IPS-20b (cell line): ENCODE results near the gene SESN1.

Source experiments
- H3K27ac ChIP-seq: one replicate; pipeline ENCODE4 v1.5.1; 2013; ENCODE audit warnings: low read length
- H3K27me3 ChIP-seq: 2 replicates; pipeline ENCODE4 v1.6.1; 2013; ENCODE audit warnings: mild to moderate bottlenecking, low read length, inconsistent platforms; ENCODE audit not compliant: insufficient read depth
- H3K36me3 ChIP-seq: 2 replicates; pipeline ENCODE4 v1.6.1; 2013; ENCODE audit warnings: low read depth, mild to moderate bottlenecking, inconsistent platforms, low read length, moderate library complexity; ENCODE audit not compliant: insufficient read depth
- H3K4me1 ChIP-seq: 2 replicates; pipeline ENCODE4 v1.6.1; 2013; ENCODE audit warnings: mild to moderate bottlenecking, control low read depth, inconsistent platforms, low read length, moderate library complexity; ENCODE audit not compliant: insufficient read depth
- H3K4me3 ChIP-seq: 2 replicates; pipeline ENCODE4 v1.5.1; 2013; ENCODE audit warnings: mild to moderate bottlenecking, low read length, inconsistent platforms
- H3K9ac ChIP-seq: 2 replicates; pipeline ENCODE4 v1.6.1; 2013; ENCODE audit warnings: low read depth, mild to moderate bottlenecking, inconsistent platforms, low read length, moderate library complexity
- H3K9me3 ChIP-seq: 2 replicates; pipeline ENCODE4 v1.6.1; 2013; ENCODE audit warnings: mild to moderate bottlenecking, low read depth, low read length, inconsistent platforms; ENCODE audit not compliant: insufficient read depth

Gene SESN1

GRCh38 chr6:108966855-108967755 is 127.5 kb downstream of the SESN1 start:
- Histone ChIP-seq H3K27me3 (no peaks in the 10 kb centered on the region), H3K4me3 (no peak overlapping the region), H3K27ac (no peak overlapping the region), H3K9ac (no peak overlapping the region), H3K4me1 (peaks cover 14% of the 10 kb centered on the region; the same call in 1 of the 2 replicates), H3K36me3 (no peaks in the 10 kb centered on the region), H3K9me3 (no peaks in the 10 kb centered on the region)

- Histone ChIP-seq H3K36me3 (no peaks in the 10 kb centered on the region), H3K27ac (no peak overlapping the region), H3K9me3 (no peaks in the 10 kb centered on the region), H3K4me1 (peaks cover 14% of the 10 kb centered on the region; the same call in 1 of the 2 replicates), H3K9ac (no peak overlapping the region), H3K4me3 (no peak overlapping the region), H3K27me3 (no peaks in the 10 kb centered on the region)
These were observed 128.4 kb downstream of the SESN1 start for GRCh38 chr6:108966251-108966650.

DNA sequence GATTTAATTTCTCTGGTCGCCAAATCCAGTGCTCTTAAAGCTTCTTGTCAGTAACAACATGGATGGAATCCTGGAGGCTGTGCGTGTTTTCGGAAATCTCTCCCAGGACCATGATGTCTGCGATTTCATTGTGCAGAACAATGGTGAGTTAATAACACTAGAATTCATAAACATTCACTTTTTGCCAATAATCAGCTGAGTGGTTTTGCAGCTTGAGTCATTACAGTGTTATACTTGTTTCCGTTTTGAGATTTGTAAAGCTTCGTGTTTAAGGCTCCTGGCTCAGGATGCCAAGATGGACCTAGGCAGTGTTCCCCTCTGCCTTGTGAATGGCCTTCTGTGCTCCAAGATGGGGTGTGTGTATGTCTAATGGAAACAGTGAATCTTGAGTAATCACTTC is 132.7 kb downstream of the SESN1 start:
- Histone ChIP-seq H3K9me3 (no peaks in the 10 kb centered on the region), H3K4me1 (peaks cover 13% of the 10 kb centered on the region; the same call in 1 of the 2 replicates), H3K9ac (no peak overlapping the region), H3K36me3 (no peaks in the 10 kb centered on the region), H3K4me3 (no peak overlapping the region), H3K27me3 (no peaks in the 10 kb centered on the region), H3K27ac (no peak overlapping the region)

GRCh38 chr6:108961077-108961476 is 133.6 kb downstream of the SESN1 start:
- H3K27me3 ChIP-seq: no peaks in the 10 kb centered on the region
- H3K9ac ChIP-seq: no peak overlapping the region
- H3K4me3 ChIP-seq: no peak overlapping the region

GRCh38 chr6:108960601-108961000 is 134.0 kb downstream of the SESN1 start:
- H3K27me3 ChIP-seq: no peaks in the 10 kb centered on the region
- no peak overlapping the region for H3K9ac ChIP-seq
- H3K27ac ChIP-seq: no peak overlapping the region
- H3K36me3 ChIP-seq: no peaks in the 10 kb centered on the region
- H3K4me3 ChIP-seq: no peak overlapping the region
- peaks cover 4% of the 10 kb centered on the region; the same call in 1 of the 2 replicates for H3K4me1 ChIP-seq
- H3K9me3 ChIP-seq: no peaks in the 10 kb centered on the region

More at GRCh38 chr6:108961077-108961476, 133.6 kb downstream of the SESN1 start:
- no peaks in the 10 kb centered on the region for H3K9me3 ChIP-seq
- H3K27ac ChIP-seq: no peak overlapping the region
- H3K36me3 ChIP-seq: no peaks in the 10 kb centered on the region
- H3K4me1 ChIP-seq: peaks cover 4% of the 10 kb centered on the region; the same call in 1 of the 2 replicates

DNA sequence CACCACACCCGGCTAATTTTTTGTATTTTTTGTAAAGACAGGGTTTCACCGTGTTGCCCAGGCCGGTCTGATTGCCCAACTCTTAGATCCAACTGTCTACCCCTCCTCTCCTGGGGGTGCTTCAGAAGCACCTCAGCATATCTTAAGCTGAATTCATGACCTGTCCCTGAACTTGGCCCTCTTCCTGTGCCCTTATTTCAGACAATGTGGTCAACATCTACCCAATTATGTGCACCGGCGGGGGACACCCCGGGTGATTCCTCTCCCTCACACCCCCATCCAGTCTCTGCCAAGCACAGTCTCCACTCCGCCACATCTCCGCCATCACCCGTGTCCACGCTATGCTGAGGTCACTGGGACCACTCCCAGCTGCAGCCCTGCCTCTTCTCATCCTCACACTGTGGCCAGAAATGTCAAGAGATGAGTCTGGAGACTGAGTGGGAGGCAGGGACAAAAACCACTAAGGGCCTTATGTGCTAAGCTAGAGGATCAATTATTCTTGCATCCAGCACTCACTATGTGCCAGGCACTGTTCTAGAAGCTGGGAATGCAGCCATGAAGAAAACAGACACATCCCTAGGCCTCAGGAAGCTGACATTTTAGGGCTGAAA is 134.6 kb downstream of the SESN1 start:
- no peaks in the 10 kb centered on the region for H3K9me3 ChIP-seq
- H3K4me3 ChIP-seq: no peak overlapping the region
- H3K27me3 ChIP-seq: no peaks in the 10 kb centered on the region
- no peaks in the 10 kb centered on the region for H3K36me3 ChIP-seq
- no peaks in the 10 kb centered on the region; the same call in 1 of the 2 replicates for H3K4me1 ChIP-seq
- H3K27ac ChIP-seq: no peak overlapping the region
- no peak overlapping the region for H3K9ac ChIP-seq

DNA sequence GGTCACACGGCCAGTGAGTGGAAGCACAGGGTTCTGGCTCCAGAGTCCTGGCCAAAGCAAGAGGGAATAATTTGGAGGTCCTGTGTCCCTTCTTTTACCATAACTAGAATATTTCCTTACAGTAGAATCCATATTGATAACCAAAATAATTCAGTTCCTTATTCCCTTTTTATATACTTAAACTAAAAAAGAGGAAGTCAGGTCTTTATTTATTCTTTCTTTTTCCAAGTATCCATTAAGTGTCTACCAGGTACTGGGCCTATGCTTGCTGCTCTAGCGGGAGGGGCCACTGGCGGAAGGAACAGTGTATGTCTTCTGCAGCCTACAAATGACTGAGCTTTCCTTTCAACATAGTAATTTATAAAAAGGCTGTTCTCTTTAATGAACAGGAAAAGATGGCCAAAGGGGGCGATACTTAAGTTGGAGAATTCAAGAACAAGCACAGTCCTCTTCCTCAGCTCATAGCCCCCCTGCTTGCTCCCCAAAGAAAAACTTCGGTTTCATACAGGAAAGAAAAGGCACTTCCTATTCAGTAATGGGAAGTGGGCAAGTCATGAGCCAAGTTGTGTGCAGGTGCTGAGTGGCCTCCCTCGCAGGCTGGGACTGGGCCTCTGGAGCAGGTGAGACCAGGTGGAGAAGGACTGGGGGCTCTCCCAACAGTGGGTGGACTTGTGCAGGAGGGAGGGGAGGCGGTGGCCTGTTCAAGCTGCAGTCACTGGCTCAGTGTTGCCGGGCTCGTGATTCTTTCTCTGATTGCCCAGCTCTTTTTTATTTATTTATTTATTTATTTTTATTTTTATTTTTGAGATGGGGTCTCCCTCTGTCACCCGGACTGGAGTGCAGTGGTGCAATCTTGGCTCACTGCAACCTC is 135.5 kb downstream of the SESN1 start:
- H3K4me3 ChIP-seq: no peak overlapping the region
- no peaks in the 10 kb centered on the region for H3K36me3 ChIP-seq
- no peak overlapping the region for H3K27ac ChIP-seq
- H3K9me3 ChIP-seq: no peaks in the 10 kb centered on the region
- no peak overlapping the region for H3K9ac ChIP-seq
- no peaks in the 10 kb centered on the region for H3K27me3 ChIP-seq
- no peaks in the 10 kb centered on the region for H3K4me1 ChIP-seq

DNA sequence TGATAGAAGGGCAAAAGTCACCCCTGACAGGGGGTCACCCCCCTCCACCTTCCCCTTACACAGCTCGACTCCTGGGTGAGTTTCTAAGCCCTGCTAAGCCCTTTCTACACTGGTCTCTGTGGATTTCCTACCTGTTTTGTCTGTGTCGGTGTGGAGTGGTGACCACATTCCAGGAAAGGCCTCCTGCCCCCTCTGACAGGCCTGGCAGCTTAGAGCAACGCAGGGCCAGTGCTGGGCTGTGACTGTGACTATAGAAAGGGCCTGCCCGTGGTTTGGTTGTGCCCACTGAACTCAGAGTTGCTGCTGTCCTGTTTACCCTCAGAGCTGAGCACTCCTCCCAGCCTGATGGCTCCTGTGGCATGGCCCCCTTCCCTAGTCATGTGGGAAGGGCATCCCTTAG is 137.4 kb downstream of the SESN1 start:
- Histone ChIP-seq H3K4me3 (no peak overlapping the region), H3K9ac (no peak overlapping the region), H3K4me1 (no peaks in the 10 kb centered on the region), H3K36me3 (no peaks in the 10 kb centered on the region), H3K9me3 (no peaks in the 10 kb centered on the region), H3K27ac (no peak overlapping the region), H3K27me3 (no peaks in the 10 kb centered on the region)

GRCh38 chr6:108955329-108955949 is 139.2 kb downstream of the SESN1 start:
- Histone ChIP-seq H3K27ac (no peak overlapping the region), H3K36me3 (no peaks in the 10 kb centered on the region), H3K9me3 (no peaks in the 10 kb centered on the region), H3K9ac (no peak overlapping the region), H3K4me1 (no peaks in the 10 kb centered on the region), H3K4me3 (no peak overlapping the region), H3K27me3 (no peaks in the 10 kb centered on the region)

DNA sequence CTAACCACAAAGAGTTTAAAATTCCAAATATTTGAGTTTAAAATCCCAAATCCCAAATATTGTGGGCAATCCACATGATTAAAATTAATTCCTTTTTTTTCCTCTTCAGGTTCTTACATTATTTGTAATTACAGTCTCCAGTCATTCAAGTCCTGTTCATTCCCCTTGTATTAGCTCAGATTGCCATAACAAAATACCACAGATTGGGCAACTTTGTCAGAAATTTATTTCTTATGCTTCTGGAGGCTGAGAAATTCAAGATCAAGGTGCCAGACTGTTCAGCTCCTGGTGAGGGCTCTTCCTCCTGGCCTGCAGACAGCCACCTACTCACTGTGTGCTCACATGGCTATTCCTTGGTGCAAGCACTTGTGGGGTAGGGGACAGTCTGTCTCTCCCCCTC is 141.0 kb downstream of the SESN1 start:
- Histone ChIP-seq H3K4me3 (no peak overlapping the region), H3K9me3 (no peaks in the 10 kb centered on the region), H3K36me3 (no peaks in the 10 kb centered on the region), H3K9ac (no peak overlapping the region), H3K27me3 (no peaks in the 10 kb centered on the region), H3K27ac (no peak overlapping the region), H3K4me1 (no peaks in the 10 kb centered on the region)
